HPDE6-E6E7 (cell line): ENCODE data around the gene PSME1.
A peak's percentile ranks its signal among the peaks of the same experiment; 100 is the strongest.

Experiments
- DNase-seq: peaks from one replicate; pipeline ENCODE4 v3.0.0; 2011; ENCODE audit warnings: missing footprints; ENCODE audit errors: extremely low spot score

Gene PSME1

GRCh38 chr14:24130380-24130716 lies 5.6 kb upstream of the PSME1 start, which contains the start of gene FITM1:
FITM1 (plus strand) TSS chr14:24130659; CDS start chr14:24131564, 905 bp downstream.
- DNase-seq = no peak

DNA sequence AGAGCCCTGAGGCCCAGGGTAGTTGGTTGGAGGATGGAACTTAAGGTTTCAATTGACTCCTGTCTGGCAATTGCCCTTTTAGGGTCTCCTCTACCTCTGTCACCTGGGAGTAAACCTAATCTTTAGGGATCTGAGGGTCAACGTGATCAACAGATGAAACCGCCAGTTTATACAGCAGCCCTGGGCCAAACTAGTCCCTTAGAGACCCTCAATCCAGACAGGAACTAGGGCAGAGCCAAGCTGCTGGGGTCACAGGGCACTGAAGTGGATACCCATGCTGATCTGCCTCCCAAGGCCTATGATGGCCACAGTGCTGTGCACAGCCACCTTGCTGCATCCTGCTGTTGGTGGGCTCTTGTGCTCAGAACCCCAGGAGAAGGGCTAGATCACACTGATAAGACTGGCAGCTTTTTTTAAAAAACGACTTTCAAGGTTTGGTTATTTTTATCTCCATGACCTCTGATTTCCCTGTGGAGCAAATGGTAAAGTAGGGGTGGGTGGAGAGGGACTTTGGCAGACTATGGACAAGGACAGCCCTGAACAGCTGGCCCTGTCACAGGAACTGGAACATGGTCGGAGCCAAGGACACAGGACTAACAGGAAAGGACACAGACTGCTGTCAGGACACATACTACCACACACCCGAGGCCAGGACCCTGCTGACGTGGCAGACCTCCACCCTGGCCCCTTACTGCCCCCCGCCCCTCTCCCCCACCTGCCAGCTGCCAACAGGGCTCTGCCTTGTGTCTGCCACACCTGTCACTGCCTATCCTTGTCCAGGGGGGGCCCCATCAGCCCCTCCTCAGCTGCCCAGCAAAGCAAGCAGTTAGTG lies 5.1 kb upstream of the PSME1 start:
- DNase-seq = no peak

DNA sequence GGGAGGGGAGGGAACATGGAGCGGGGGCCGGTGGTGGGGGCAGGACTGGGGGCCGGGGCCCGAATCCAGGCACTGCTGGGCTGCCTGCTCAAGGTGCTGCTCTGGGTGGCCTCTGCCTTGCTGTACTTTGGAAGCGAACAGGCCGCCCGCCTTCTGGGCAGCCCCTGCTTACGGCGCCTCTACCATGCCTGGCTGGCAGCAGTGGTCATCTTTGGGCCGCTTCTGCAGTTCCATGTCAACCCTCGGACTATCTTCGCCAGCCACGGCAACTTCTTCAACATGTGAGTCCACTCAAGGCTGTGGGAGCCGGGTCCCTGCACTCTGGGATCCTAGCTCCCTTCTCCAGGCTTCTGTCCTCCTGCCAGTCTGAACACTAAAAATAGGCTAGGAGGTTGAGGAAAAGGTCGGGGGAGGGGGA lies 4.4 kb upstream of the PSME1 start:
- no peak for DNase-seq

- no peak for DNase-seq
These were observed 3.8 kb upstream of the PSME1 start for GRCh38 chr14:24132061-24132685.

- DNase-seq = no peak
These were observed 3.0 kb upstream of the PSME1 start for GRCh38 chr14:24132976-24133375.

GRCh38 chr14:24133735-24134134 lies 2.3 kb upstream of the PSME1 start:
- no peak for DNase-seq

DNA sequence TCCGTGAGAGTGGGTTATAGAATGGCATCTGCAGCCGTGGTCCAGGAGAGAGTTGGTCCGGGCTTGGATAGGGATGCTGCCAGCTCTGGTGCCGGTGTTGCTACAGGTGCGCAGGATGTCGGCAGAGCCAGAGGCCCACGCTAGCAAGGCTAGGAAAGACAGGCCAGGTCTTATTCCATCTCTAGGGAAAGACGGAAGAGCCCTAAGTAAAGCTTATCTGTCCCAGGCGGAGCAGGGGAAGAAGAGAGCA lies 485 bp upstream of the PSME1 start:
- no peak for DNase-seq

GRCh38 chr14:24136684-24137528 lies 912 bp downstream of the PSME1 start:
- no peak for DNase-seq

DNA sequence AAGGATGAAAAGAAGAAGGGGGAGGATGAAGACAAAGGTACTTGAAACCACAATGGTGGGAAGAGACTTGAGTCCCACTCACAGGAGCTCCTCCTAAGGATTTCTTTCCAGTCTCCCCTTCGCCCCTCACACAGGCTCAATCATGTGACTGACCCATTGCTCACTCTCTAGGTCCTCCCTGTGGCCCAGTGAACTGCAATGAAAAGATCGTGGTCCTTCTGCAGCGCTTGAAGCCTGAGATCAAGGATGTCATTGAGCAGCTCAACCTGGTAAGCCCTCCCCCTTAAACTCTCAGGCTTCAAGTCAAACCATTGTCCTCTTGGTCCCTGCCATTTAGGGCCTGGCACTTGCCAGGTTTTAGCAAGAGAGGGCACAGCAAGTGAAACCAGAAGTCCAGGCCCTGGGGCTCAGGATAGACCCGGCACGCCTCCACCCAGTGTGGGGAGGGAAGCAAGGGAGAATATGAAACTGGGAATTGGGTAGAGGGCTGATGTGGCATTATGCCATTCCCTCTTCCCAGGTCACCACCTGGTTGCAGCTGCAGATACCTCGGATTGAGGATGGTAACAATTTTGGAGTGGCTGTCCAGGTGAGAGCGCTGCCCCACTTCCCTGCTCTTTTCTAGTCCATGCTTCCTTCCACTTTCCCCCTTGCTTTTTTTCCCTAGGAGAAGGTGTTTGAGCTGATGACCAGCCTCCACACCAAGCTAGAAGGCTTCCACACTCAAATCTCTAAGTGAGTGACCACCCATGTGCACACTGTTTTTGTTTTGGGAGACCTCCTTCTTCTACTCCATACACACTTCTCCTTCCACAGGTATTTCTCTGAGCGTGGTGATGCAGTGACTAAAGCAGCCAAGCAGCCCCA lies 1.8 kb downstream of the PSME1 start:
- no peak for DNase-seq

- DNase-seq = no peak
These were observed 2.6 kb downstream of the PSME1 start for GRCh38 chr14:24138396-24139271.

DNA sequence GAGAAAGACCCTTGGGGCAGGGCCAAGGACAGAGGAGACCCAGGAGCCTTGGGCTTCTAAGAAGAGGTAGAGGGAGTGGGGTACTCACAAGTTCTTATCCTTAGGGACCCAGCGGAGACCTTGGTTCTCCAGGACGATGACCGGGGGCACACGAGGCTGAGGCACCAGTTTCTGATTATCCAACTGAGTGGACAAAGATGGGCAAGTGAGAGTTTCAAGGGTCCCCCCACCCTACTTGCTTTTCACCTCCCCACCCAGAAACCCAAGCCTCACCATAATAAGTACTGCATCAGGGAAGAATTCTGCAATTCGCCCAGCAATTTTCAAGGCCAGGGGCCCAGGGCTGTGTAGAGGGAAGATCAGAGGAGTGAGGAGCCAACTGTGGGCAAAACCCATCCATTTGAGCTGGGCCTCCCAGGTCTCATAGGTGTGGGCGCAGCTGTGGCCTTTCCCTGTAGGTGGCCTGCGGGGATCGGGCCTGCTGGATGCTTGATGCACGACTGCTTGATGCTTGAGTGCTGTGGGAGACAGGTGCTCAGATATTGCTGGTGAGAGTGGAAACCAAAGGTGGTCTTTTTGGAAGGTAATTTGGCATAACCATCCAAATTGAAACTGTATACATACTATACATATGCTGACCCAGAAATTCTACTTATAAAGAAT lies 3.4 kb downstream of the PSME1 start:
- no peak for DNase-seq

DNA sequence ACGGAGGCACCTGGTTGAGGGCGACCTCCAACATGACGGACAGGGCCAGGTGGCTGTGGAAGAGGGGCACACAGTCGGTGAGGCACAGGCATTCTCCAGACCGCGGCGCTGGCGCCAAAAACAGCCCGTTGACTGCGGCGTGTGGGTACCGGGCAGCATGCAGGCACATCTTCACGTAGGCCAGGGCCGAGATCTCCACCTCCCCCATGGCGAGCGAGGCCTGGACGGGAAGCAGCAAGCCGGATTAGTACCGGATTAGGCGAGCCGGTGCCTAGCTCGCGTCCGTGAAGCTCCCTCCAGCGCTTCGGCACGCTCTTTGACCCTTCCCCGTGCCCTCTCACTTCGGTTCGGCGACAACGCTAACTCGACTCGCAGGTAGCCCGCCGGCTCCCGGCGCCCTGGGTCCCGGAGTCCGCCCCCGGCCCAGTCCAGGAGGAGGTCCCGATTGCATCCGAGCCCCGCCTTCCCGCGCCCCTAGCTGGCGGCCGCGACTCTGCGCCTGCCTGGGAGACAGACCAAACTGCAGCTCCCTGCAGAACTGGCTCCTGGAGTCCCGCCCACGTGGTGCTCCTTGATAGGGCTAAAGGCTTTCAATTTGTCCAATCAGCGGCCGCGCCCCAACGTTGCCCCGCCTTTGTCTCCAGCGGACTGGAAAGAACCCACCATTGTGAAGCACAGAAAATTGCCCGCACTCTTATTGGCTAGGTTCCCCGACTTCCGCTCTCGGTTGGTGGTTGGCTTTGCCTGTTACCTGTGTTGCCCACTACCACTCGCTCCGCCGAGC lies 5.3 kb downstream of the PSME1 start, which contains the start of gene EMC9:
Gene EMC9 (minus strand): TSS at position 495 of the 784 bp plus-strand sequence. CDS start 287 bp downstream, at position 208.
- DNase-seq = peak; percentile 95

DNA sequence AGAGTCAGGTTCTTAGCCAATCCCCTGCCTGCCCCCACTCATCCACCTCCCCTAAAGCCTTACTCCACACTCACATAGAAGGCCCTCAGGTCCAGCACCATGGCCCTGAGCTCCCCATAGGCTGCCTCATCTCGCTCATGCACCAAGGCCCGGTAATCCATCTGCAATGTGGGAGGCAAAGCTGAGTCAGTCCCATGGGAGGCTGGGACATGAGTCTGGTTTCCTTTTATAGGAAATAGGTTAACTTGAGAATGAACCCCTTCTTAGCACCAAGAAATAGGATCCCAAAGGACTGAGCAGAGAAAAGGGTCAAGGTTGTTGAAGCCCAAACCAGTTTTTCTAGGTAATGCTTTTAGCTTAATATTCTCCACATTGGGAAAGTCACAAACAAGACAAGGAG lies 7.5 kb downstream of the PSME1 start:
- no peak for DNase-seq

DNA sequence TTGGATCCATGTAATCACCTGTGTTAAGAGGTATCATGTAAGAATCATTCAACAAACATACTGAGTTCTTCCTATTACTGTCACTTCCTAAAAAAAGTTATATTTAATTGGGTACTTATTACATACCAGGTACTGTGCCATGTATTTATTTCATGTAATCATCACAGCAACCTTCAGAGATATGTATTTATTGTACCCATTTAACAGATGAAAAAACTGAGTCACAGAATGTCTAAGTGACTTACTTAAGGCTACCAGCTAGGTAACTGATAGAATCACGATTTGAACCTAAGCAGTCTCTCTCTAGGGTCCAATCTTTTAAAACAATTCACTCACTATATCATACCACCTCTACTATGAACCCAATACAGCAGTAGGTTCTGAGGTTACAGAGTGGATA lies 8.5 kb downstream of the PSME1 start:
- DNase-seq = no peak

- no peak for DNase-seq
These were observed 9.2 kb downstream of the PSME1 start for GRCh38 chr14:24145219-24145618.

DNA sequence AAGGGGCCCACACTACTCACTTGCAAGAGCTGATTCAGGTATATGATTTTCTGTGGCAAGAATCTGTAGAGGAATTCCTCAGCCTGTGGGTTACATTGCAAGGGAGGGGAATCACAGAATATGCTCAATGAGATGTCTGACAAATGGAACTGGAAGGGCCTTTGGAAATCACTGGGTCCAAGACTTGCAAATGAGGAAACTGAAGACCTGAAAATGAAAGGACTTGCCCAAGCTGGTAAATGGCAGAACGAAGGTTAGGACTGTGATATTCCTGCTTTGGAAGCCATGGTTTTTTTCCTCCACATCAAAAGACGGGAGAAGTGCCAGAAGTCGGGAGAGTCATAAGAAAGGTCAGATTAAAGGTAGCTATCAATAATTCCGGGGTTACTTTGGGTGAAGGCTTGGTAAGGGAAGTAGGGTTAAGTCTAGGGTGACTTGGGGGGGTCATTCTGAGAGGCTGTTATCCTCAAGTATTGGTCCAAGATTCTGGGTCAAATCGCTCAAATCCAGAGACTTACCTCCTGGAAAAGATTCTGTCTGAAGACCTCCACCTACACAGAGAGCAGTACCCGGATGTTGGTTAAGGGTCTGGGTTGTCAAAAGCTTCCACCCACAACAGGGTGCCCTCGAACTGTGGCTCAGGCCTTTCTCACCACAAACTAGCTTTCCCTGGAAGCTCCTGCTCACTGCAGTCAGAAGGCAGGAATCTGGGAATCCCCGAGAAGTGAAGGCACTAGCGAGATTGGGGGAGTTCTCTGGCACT lies 9.9 kb downstream of the PSME1 start:
- DNase-seq = no peak

GRCh38 chr14:24146453-24146977 lies 10.5 kb downstream of the PSME1 start, which contains the start of gene PSME2:
PSME2 (minus strand) TSS chr14:24146610; CDS start chr14:24146581, 29 bp downstream.
- DNase-seq = peak; percentile 98
